NCI-H526 treated with DMSO at 0.1 percent for 48 hours (cell line): ENCODE data around the gene DHRS2.
"Not testable (repeated sequence)": the region's sequence is repeated elsewhere in the genome, so short reads cannot be mapped to it uniquely, and the experiment has no call there.

Experiments used
- DNase-seq: peaks from one replicate; lab custom pipeline; 2025; lab: John Stamatoyannopoulos, UW

DHRS2 gene

DNA sequence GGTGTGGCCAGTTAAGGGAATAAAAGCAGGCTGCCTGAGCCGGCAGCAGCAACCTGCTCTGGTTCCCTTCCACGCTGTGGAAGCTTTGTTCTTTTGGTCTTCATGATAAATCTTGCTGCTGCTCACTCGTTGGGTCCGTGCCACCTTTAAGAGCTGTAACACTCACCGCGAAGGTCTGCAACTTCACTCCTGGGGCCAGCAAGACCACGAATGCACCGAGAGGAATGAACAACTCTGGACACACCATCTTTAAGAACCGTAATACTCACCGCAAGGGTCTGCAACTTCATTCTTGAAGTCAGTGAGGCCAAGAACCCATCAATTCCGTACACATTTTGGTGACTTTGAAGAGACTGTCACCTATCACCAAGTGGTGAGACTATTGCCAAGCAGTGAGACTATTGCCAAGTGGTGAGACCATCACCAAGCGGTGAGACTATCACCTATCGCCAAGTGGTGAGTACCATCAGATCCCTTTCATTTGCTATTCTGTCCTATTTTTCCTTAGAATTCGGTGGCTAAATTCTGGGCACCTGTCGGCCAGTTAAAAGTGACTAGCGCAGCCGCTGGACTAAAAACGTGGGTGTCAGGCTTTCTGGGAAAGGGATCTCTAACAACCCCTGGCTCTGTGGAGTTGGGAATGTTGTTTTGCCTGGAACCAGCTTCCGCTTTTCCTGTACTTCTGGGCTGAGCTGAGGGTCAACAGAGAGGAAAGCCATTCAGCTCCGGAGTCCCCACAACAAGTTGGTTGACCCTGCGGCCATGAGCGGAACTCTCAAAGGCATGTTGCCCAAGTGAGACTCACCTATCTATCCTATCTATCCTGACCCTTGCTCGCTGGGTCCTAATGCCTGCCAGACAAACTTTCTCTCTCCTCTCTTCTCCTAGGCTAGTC, at the start of gene DHRS2:
DHRS2 (plus strand) TSS at position 48 of the 895 bp plus-strand sequence. CDS start 2,501 bp downstream, outside the sequence.
- DNase-seq = no peak

- DNase-seq = peak; percentile 32
Measured at GRCh38 chr14:23588884-23589598, 47.1 kb upstream of the DHRS2 start.

DNA sequence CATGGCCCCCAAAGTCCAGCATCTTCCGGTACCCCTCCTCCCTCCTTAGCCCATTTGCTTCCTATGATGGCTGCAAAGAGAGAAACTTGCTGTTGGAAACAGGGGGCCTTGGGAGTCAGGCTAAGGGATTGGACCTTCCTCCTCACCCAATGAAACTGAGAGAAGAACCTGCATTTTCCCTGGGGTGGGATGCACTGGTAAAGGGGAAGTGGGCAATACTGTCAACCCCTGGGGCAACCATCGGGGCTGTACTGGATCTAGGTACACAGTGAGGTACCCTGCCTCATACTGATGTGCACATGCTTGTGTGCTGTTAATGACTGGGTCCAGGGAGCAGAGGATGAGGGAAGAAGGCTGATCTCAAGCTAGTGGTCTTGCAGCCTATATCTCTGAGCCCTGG, 46.6 kb upstream of the DHRS2 start:
- no peak for DNase-seq

GRCh38 chr14:23590198-23590597, 46.0 kb upstream of the DHRS2 start:
- no peak for DNase-seq

GRCh38 chr14:23594191-23594590, 42.0 kb upstream of the DHRS2 start:
- DNase-seq = not testable (repeated sequence)

DNA sequence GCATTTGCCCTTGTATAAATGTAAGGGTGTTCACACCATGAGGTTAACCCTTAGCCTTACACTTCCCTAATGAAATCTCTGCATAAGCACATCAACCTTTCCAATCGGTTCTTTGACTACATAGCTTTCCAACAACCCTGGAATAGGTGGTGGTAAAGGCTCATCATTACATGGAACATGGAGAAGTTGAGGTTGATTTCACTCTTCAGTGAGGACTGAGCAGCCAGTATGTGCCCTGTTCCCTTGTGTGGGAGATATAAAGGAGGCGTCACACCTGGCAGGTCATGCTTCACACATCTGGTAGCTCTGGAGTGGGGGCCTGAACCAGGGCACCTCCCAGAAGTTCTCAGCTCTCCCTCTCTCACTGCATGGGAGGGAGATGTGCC, 35.8 kb upstream of the DHRS2 start:
- no peak for DNase-seq

DNA sequence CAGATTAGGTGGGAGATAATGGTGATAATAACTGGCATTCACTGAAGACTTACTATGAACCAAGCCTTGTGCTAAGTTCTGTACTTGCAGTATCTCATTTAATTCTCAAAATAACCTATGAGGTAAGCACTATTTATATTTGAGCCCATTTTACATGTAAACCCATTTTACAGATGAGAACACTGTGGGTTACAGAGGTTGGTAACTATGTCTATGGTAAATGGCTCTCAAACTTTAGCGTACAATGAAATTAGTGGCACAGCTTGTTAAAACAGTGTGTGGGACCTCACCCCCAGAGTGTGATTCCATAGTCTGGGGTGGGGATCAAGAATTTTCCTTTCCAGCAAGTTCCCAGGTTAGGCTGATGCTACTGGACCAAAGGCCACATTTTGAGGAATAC, 35.4 kb upstream of the DHRS2 start:
- no peak for DNase-seq

GRCh38 chr14:23601424-23601823, 34.7 kb upstream of the DHRS2 start:
- no peak for DNase-seq

- no peak for DNase-seq
Measured at GRCh38 chr14:23601845-23602180, 34.4 kb upstream of the DHRS2 start.

DNA sequence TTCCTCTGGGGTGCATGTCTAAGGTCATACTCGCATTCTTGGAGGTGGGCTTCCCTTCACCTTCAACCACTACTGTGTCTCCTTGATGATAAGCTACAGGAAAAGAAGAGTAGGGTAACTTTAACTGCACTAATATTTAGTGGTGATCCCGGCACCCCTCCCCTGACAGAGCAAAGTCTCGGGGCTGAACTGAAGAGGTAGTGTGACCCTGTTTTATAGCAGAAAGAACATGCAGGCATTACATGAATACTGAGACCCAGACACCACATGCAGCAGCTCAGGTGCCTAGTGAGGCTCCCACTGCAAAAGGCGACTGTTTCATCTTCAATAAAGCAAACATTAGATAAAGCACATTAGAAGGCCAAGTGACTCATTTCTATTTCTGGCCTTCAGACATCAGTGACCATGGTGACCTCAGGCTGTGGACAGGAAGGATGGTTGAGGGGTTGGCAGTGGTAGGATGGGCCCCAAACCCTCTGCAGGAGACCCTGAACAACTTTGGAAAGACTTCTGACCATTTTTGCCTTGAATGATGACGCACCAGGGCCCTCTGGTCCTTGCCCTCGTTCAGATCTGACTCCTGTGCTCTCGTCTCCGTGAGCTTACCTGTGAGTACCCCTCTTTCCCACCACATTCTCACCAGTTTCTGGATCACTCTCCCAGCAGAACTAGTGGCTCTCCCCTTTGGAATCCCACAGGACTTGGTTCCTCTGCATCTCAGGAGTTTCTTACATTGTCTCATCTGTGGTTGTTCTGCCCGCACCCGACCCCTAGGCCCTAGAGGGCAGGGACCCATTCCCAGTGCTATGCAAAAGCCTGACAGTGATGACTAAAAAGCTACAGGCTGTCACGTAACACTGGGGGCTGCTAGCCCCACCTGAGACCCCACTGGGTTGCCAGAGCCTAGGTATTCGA, 33.7 kb upstream of the DHRS2 start:
- DNase-seq = no peak

DNA sequence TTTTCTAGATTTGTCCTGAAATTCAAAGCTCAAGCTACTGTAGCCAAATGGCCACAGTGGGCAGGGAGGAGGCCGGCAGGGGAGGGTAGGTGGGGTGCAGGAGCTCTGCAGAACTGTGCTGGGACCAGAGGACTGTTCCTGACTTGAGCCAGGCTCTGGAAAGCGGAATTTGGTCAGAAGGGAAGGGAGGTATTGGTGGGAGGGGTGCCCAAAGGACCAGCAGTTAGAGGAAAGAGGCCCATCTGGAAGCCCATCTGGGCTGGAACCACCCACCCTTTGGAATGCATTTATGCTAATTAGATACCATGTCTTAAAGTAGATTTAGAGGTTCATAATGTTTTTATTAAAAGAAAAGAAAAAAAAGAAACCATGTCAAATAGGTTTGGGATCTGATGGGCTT, 33.1 kb upstream of the DHRS2 start:
- no peak for DNase-seq

GRCh38 chr14:23604148-23604547, 32.0 kb upstream of the DHRS2 start:
- DNase-seq = no peak

GRCh38 chr14:23604675-23605170, 31.4 kb upstream of the DHRS2 start:
- no peak for DNase-seq

- DNase-seq = no peak
Measured at GRCh38 chr14:23605931-23606585, 30.1 kb upstream of the DHRS2 start.

DNA sequence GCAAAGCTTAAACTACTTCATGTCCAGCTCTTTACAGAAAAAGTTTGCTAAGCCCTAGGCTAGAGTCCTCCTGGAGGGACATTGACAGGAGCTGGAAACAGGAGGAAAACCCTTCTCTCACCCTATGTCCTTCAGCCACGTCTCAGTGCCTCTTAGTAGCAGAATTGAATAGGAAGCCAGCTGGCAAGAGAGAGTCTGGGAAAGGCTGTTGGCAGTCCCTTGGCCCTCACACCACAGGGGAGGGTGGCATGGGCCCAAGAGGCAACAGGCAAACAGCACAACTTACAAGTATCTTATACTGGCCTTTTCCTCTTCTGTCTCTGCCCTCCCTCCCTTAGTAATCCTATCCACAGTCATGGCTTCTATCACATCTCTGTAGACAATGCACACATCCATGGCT, 27.7 kb upstream of the DHRS2 start:
- no peak for DNase-seq

DNA sequence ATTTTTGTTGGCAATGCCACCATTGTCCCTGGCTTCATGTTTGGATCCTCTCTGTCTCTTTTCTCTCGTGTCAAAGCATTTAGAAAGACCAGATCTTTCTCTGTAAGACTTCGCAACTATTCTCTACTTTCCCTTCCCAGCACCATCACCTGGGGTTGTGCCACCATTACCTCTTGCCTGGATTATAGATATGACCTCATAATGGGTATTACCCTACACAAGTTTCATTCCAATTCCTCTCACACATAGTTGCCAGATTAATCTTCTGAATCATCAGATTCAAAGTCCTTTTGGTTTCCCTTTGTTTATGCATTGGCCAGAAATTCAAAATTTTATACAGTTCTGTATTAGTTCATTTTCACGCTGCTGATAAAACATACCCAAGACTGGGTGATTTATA, 27.2 kb upstream of the DHRS2 start:
- no peak for DNase-seq

DNA sequence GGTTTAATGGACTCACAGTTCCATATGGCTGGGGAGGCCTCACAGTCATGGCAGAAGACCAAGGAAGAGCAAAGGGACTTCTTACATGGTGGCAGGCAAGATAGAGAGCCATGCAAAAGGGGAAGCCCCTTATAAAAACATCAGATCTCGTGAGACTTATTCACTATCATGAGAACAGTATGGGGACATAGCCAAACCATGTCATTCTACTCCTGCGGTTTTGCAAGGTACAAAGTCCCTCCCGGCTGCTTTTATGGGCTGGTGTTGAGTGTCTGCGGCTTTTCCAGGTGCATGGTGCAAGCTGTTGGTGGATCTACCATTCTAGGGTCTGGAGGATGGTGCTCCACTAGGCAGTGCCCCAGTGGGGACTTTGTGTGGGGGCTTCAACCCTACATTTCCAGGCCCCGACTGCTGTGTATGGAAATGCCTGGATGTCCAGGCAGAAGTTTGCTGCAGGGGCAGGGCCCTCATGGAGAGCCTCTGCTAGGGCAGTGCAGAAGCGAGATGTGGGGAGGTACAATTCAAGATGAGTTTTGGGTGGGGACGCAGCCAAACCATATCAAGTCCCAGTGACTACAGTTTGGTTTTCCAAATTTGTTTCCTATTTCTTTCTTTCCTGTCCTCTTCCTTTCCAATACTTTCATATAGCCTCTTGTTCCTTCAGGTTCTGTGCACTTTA, 26.6 kb upstream of the DHRS2 start:
- not testable (repeated sequence) for DNase-seq

DNA sequence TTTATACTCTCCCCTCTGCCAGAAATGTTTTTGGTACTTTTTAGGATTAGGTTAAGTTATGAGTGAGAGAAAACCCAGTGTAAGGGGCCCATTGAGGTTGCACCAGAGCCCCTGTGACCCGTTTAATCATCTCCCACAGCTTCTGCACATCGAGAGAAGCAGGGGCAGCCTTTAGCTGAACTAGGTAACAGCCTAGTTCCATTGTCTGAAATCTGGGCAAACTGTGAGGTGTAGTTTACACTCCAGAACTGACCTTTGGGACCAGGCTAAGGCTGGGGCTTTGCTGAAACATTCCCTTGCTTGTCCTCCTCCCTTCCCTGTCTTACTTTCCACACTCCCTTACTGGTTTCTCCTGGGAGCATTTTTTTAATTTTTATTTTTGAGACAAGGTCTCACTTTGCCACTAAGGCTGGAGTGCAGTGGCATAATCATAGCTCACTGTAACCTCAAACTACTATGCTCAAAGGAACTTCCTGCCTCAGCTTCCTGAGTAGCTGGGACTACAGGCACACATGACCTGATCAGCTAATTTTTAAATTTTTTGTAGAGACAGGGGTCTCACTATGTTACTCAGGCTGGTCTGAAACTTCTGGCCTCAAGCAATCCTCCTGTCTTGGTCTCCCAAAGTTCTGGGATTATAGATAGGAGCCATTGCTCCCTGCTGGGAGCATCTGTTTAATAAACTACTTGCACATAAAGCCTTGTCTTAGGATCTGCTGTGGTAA, 25.9 kb upstream of the DHRS2 start:
- DNase-seq = no peak

DNA sequence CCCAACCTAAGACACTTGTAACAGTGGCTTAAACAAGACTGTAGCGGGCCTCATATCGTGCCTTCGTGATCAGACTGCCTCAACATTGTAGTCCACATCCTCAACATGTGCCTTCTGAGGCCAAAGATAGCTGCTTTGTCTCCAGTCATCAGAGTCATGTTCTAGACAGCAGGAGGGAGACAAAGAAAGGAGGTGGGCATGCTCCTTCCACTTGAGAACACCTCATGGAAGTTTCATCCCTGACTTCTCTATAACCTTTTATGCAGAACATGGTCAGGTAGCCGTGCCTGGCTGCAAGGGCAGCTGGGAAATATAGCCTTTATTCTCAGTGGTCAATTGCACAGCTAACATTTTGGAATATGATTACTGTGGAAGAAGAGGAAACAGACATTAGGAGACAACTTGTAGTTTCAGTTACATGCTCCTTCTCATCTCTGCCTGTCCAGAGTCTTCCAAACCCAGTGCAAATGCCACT, 25.3 kb upstream of the DHRS2 start:
- no peak for DNase-seq

GRCh38 chr14:23612354-23612732, 23.8 kb upstream of the DHRS2 start:
- DNase-seq = no peak
